ENCODE results near the gene TCAP.
A peak's percentile ranks its signal among the peaks of the same experiment; 100 is the strongest.

TCAP gene

GRCh38 chr17:39667262-39667944 lies 2.3 kb downstream of the TCAP start:
- DNase-seq (ENCODE audit: low read depth) = no peak

- peak; percentile 46 for DNase-seq (ENCODE audit: low read depth)
Observed at GRCh38 chr17:39667945-39668924, 3.1 kb downstream of the TCAP start, which contains the start of gene PNMT. Gene PNMT, plus strand, starts transcription at chr17:39668453. Its CDS starts 23 bp downstream, at chr17:39668476.

GRCh38 chr17:39669897-39670735 lies 5.0 kb downstream of the TCAP start:
- DNase-seq (ENCODE audit: low read depth) = no peak

GRCh38 chr17:39670746-39671145 lies 5.6 kb downstream of the TCAP start:
- DNase-seq (ENCODE audit: low read depth) = no peak

GRCh38 chr17:39671651-39672521 lies 6.7 kb downstream of the TCAP start:
- DNase-seq (ENCODE audit: low read depth) = no peak

GRCh38 chr17:39672522-39673334 lies 7.6 kb downstream of the TCAP start:
- no peak for DNase-seq (ENCODE audit: low read depth)

GRCh38 chr17:39673335-39674081 lies 8.4 kb downstream of the TCAP start:
- no peak for DNase-seq (ENCODE audit: low read depth)

GRCh38 chr17:39674179-39674578 lies 9.0 kb downstream of the TCAP start:
- DNase-seq (ENCODE audit: low read depth) = no peak

GRCh38 chr17:39674702-39675389 lies 9.7 kb downstream of the TCAP start:
- DNase-seq (ENCODE audit: low read depth) = no peak

- DNase-seq (ENCODE audit: low read depth) = no peak
Observed at GRCh38 chr17:39675390-39676082, 10.4 kb downstream of the TCAP start.

GRCh38 chr17:39676198-39676819 lies 11.2 kb downstream of the TCAP start:
- no peak for DNase-seq (ENCODE audit: low read depth)

GRCh38 chr17:39677072-39677471 lies 11.9 kb downstream of the TCAP start:
- DNase-seq (ENCODE audit: low read depth) = no peak

GRCh38 chr17:39677542-39678339 lies 12.6 kb downstream of the TCAP start:
- no peak for DNase-seq (ENCODE audit: low read depth)

GRCh38 chr17:39678340-39679116 lies 13.4 kb downstream of the TCAP start:
- no peak for DNase-seq (ENCODE audit: low read depth)

- no peak for DNase-seq (ENCODE audit: low read depth)
Observed at GRCh38 chr17:39679521-39680192, 14.5 kb downstream of the TCAP start.
